Measurements from ENCODE around the gene CD3E.

The CD3E gene

GRCh38 chr11:118286545-118286944 lies 18.0 kb upstream of the CD3E start:
- no peak for TF ChIP-seq CTCF (IDR thresholded peaks at IDR 0.05; ENCODE audit: low read length)
- no peak for TF ChIP-seq EZH2phosphoT487 (IDR thresholded peaks at IDR 0.05; ENCODE audit: low read length)
- no peaks in the 10 kb centered on the region for H3F3A ChIP-seq (ENCODE audit: insufficient read depth, low read length)
- no peak for DNase-seq
- no peaks in the 10 kb centered on the region for H3K79me2 ChIP-seq (ENCODE audit: low read length)
- H3K27me3 ChIP-seq (replicated peaks; ENCODE audit: insufficient read depth, low read length), result no peaks in the 10 kb centered on the region
- H3K9me2 ChIP-seq (replicated peaks; ENCODE audit: insufficient read depth, low read length), result no peaks in the 10 kb centered on the region
- no peaks in the 10 kb centered on the region for H4K20me1 ChIP-seq (ENCODE audit: insufficient read depth, low read length)
- H3K4me3 ChIP-seq (ENCODE audit: low read length), result no peak overlapping the region
- H3K4me2 ChIP-seq (ENCODE audit: low read depth, low read length), result no peak overlapping the region
- no peak overlapping the region for H2AFZ ChIP-seq (ENCODE audit: low read length)
- H3K36me3 ChIP-seq (replicated peaks; ENCODE audit: insufficient read depth, low read length), result no peaks in the 10 kb centered on the region
- H3K4me1 ChIP-seq (ENCODE audit: low read length), result peaks cover under 1% of the 10 kb centered on the region
- H3K9me3 ChIP-seq (replicated peaks; ENCODE audit: insufficient read depth, low read length), result no peaks in the 10 kb centered on the region
- no peak overlapping the region for H3K9ac ChIP-seq (ENCODE audit: low read length)
- H3K27ac ChIP-seq (ENCODE audit: low read length), result no peak overlapping the region

- Histone ChIP-seq H3K4me1 (ENCODE audit: low read length) (no peaks in the 10 kb centered on the region), H3K4me2 (ENCODE audit: low read depth, low read length) (no peak overlapping the region), H3K36me3 (replicated peaks; ENCODE audit: insufficient read depth, low read length) (no peaks in the 10 kb centered on the region), H4K20me1 (ENCODE audit: insufficient read depth, low read length) (no peaks in the 10 kb centered on the region), H3K4me3 (ENCODE audit: low read length) (no peak overlapping the region), H3F3A (ENCODE audit: insufficient read depth, low read length) (no peaks in the 10 kb centered on the region), H3K9me2 (replicated peaks; ENCODE audit: insufficient read depth, low read length) (no peaks in the 10 kb centered on the region), H3K27ac (ENCODE audit: low read length) (no peak overlapping the region), H3K9me3 (replicated peaks; ENCODE audit: insufficient read depth, low read length) (no peaks in the 10 kb centered on the region), H3K79me2 (ENCODE audit: low read length) (no peaks in the 10 kb centered on the region), H2AFZ (ENCODE audit: low read length) (no peak overlapping the region), H3K9ac (ENCODE audit: low read length) (no peak overlapping the region), H3K27me3 (replicated peaks; ENCODE audit: insufficient read depth, low read length) (no peaks in the 10 kb centered on the region)
- DNase-seq, result no peak
- TF ChIP-seq CTCF (IDR thresholded peaks at IDR 0.05; ENCODE audit: low read length) (no peak), EZH2 (optimal IDR thresholded peaks at IDR 0.05; ENCODE audit: low read depth, low read length) (no peak), EZH2phosphoT487 (IDR thresholded peaks at IDR 0.05; ENCODE audit: low read length) (no peak)
These were observed 17.5 kb upstream of the CD3E start for GRCh38 chr11:118287006-118287405.

- Histone ChIP-seq H4K20me1 (ENCODE audit: insufficient read depth, low read length) (no peaks in the 10 kb centered on the region), H3K27me3 (replicated peaks; ENCODE audit: insufficient read depth, low read length) (no peaks in the 10 kb centered on the region), H3K79me2 (ENCODE audit: low read length) (no peaks in the 10 kb centered on the region), H3K9me2 (replicated peaks; ENCODE audit: insufficient read depth, low read length) (no peaks in the 10 kb centered on the region), H3K4me3 (ENCODE audit: low read length) (no peak overlapping the region), H3K9ac (ENCODE audit: low read length) (no peak overlapping the region), H2AFZ (ENCODE audit: low read length) (no peak overlapping the region), H3K36me3 (replicated peaks; ENCODE audit: insufficient read depth, low read length) (no peaks in the 10 kb centered on the region), H3K9me3 (replicated peaks; ENCODE audit: insufficient read depth, low read length) (no peaks in the 10 kb centered on the region), H3F3A (ENCODE audit: insufficient read depth, low read length) (no peaks in the 10 kb centered on the region), H3K4me2 (ENCODE audit: low read depth, low read length) (no peak overlapping the region), H3K27ac (ENCODE audit: low read length) (no peak overlapping the region), H3K4me1 (ENCODE audit: low read length) (no peaks in the 10 kb centered on the region)
- no peak for TF ChIP-seq EZH2 (optimal IDR thresholded peaks at IDR 0.05; ENCODE audit: low read depth, low read length)
- no peak for TF ChIP-seq CTCF (IDR thresholded peaks at IDR 0.05; ENCODE audit: low read length)
- no peak for TF ChIP-seq EZH2phosphoT487 (IDR thresholded peaks at IDR 0.05; ENCODE audit: low read length)
- DNase-seq, result no peak
These were observed 15.1 kb upstream of the CD3E start for GRCh38 chr11:118289401-118289800.
